Esophagus mucosa (tissue), 1 donor: ENCODE measurements around the gene SNPH. TPM values are rescaled to one million over a fixed set of nuclear protein-coding genes. Genes with fewer than 3 reads are reported as not detected.

Experiments used
- ATAC-seq: fragments of 200-7000 bp; cut with Tn5 transposase; one replicate; pipeline ENCODE4 v1.9.1; 2020
- total RNA-seq: library from RNA; stranded (reverse); gene quantifications from one replicate; pipeline ENCODE4 v1.2.4, GENCODE V29; 2023
- donor health status: DM: yes; HTN: yes; CAD: no.

Gene SNPH
- total RNA-seq, 1 donor from 2014 or later, result 0.64 TPM

DNA sequence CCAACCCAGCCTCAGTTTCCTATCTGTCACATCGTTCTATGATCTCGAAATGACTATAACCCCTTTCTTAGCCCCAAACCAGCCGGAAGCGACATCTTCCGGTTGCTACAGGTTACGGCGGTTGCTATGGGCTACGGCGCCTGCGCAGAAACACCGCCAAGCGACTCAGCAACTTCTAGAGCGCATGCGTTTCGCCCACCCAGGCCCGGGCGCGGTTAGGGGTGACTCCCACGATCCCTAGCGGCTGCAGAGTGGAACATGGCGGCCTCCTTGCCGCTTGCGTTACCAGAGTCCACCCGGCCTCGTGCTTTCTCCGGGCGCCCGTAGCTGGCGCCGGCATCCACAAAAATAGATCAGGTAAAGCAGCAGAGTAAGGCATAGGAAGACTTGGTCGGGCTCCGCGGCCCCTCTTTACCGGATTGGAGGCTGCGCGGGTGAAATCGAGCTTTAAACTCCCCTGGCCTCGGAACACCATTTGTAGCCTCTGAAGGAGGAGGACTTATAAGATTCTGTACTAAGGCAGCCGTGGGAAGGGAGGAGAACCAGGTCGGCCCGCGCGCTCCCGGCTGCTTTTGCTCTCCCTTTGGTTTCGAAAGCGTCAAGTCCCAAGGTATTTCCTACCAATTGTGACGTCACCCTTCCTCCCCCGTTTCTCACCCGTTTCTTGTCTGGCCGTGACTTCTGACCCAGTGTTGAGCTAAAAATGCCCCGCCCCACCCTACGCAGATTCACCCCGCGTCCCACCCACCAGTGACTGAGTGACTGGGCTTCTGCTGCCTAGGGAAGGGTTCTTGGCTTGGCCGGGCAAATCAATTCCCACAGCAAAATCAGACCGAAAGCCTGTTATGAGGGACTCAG, 59.3 kb downstream of the SNPH start:
- peak; percentile 70 for ATAC-seq

- no peak for ATAC-seq
These were observed 60.2 kb downstream of the SNPH start for GRCh38 chr20:1326031-1326930.

DNA sequence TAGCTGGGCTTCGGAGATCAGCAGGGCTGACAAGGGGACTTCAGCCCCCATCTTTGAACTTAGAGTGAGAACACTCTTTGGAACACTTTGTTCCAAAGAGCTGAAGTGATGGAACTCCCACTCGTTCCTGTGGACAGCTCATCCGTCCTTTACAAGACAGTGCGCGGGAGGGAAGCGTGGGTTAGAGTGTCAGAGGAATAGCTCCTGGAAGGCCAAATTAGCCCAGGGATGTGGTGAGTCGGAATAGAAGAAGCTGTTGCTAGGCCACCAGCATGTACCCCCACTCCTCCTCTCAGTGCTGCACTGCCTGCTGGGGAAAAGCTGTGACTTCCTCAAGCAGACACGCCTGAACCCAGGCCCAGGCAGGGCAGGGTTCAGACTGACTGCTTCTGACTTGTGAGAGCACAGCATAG, 61.2 kb downstream of the SNPH start:
- ATAC-seq, result peak; percentile 34

- no peak for ATAC-seq
These were observed 62.0 kb downstream of the SNPH start for GRCh38 chr20:1327827-1328679.

GRCh38 chr20:1328680-1329330, 62.7 kb downstream of the SNPH start, which contains the start of gene SDCBP2:
SDCBP2 (minus strand) TSS chr20:1329139; CDS start chr20:1320416, 8,723 bp downstream.
- peak; percentile 76 for ATAC-seq

GRCh38 chr20:1330075-1330830, 64.2 kb downstream of the SNPH start:
- ATAC-seq, result peak; percentile 80

GRCh38 chr20:1331101-1331500, 65.0 kb downstream of the SNPH start:
- no peak for ATAC-seq

DNA sequence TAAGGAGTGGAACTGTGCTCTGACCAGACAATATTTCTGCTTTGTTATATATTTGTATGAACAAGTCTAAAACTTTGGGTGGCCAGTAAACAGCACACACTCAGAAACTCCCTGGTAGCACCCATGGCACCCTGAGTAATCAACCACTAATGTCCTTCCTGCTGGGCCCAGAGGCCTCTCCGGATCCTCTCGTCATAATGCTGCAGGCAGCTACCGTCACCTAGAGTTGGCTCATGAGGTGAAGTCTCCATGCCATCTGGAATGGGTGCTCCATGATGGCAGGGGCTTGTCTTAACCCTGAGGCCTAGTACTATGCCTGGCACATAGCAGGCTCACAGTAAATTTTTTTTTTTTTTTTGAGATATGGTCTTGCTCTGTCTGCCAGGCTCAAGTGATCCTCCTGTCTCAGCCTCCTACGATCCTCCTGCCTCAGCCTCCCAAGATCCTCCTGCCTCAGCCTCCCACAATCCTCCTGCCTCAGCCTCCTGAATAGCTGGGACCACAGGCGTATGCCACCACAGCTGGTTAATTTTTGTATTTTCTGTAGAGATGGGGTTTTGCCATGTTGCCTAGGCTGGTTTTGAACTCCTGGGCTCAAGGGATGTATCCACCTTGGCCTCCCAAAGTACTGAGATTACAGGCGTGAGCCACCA, 65.8 kb downstream of the SNPH start:
- ATAC-seq, result no peak

- no peak for ATAC-seq
These were observed 66.7 kb downstream of the SNPH start for GRCh38 chr20:1332749-1333300.

DNA sequence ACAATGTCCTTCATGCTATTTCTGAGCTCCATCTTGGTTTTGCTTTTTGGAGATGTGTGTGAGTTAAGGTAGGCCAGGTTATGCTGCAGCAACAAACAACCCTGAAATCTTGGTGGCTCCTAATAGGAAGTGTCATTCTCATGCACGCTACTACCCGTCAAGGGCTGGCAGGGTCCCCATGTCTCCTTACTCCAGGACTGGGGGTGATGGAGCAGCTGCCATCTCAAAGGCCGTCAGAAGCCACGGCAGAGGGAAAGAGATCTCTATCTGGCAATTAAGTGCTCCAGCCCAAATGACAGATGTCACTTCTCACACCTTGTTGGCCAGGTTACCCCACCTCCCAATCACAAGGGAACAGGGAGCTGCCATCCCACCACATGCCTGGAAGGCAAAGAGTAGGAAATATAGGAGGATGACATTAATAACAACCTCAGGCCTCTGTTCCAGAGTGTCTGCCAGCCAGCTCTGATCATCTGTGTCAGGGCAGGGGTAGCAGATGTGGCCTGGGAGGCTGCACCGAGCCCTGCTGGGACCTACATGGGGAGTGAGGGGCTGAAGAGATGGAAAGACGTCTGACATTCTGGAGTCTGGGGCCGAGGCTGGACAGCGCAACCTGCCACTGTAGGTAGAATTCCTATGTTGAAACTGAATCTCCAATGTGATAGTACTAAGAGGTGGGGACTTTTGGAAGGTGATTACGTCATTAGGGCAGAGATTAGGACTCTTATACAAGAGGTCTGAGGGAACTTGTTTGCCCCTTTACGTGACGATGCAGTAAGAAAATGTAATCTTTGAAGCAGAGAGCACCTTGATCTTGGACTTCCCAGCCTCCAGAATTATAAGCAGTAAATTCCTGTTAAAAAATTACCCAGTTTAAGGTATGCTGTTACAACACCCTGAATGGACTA, 67.6 kb downstream of the SNPH start:
- no peak for ATAC-seq

DNA sequence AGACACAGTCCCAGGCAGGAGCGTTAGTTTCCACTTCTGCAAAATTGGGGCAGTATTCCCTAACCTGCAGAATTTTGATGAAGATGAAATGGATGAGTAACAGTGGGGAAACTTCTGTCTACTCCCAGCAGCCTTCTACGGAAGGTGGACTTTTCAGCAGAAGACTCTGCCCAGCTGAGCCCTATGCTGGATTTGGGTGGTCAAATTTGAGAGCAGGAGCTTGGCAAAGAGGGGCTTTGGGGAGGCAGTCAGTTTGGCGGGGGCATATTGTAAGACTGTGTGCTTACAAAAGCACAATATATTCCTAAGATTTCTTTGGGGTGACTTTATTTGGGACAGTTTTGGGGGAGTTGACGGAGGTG, 68.3 kb downstream of the SNPH start:
- ATAC-seq, result no peak

GRCh38 chr20:1334761-1335160, 68.7 kb downstream of the SNPH start:
- peak; percentile 51 for ATAC-seq

DNA sequence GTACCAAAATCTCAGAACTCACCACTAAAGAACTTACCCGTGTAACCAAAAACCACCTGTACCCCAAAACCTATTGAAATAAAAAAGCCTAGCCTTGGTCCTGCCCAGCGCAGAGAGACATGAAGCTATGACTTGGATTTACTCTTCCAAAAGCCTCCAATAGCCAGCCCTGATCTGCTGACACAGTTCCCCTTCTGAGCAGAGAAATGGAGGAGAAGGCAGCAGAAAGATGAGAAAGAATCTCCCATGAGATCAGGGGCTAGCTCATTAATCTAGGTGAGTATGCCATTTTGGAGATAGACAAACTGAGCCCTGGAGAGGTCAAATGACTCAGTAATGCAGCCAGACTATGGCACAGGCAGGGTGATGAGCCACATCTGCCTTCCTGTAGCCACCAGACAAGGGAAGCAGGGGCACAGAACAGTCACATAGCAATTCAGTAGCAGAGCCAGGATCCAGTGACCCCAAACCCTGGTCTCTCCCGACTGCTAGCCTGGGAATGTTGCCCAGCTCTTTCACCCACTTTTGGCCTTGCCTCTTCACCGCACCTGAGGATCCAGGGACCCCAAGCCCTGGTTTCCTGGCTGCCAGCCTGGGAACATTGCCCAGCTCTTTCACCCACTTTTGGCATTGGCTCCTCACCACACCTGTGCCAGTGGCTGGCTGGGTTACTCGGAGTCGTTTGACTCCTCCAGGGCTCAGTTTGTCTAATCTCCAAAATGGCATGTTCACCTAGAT, 70.0 kb downstream of the SNPH start:
- peak; percentile 8 for ATAC-seq

- peak; percentile 69 for ATAC-seq
These were observed 70.7 kb downstream of the SNPH start for GRCh38 chr20:1336699-1337367.

- ATAC-seq, result no peak
These were observed 71.3 kb downstream of the SNPH start for GRCh38 chr20:1337441-1337840.

DNA sequence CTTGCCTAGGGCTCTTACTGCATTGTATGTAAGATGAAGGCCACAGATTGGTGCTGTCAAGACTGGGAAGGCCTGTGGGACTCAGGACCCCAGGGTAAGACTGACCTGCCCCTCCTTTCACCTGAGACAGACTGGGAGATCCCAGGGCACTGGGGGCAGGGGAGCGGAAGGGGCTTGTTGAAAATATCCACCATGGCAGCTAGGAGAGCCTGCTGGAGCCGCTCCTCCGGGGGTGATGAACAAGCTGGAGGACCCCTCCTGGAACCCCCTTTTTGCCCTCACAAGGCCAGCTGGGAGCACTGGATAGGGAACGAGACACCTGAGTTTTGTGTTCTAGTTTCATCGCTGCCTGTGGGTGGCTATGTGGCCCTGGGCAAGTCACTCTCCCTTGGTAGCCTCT, 72.0 kb downstream of the SNPH start:
- ATAC-seq, result no peak

DNA sequence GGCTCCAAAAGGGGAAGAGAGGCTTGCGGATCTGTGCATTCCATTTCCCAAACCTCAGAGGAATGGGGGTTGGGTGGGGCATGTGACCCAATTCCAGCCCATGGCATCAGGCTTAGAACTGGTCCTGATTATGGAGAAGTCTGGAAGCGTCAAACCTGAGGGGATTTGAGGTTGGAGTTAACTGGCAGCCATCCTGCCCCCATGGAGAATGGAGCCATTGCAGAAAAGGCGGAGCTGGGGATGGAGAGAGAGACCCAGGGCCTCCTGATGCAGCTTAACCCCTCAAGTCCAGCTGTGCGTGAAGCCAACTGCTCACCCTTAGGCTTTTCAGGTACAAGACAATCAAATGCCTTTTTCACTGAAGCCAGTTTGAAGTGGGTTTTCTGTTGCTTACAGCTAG, 72.7 kb downstream of the SNPH start:
- no peak for ATAC-seq
